GM13976 (cell line): ENCODE measurements around the gene PER3.
A peak's percentile ranks its signal among the peaks of the same experiment; 100 is the strongest.

Experiments used
- DNase-seq: peaks from one replicate; pipeline ENCODE4 v3.0.0; 2012; ENCODE audit warnings: low spot score
- in situ Hi-C: fragments of 300-500 bp; cut with MboI; formaldehyde crosslinking; loops from one replicate; pipeline ENCODE4 v1.12.0; 2022; ENCODE audit warnings: low sequenced_read_pairs, mixed read lengths, inconsistent platforms; ENCODE audit not compliant: unreplicated experiment
- TF ChIP-seq, protein P1 (sequence below): IDR thresholded peaks from 2 replicates; pipeline ENCODE4 v1.5.1; 2012; ENCODE audit warnings: borderline replicate concordance, mild to moderate bottlenecking; ENCODE audit not compliant: insufficient read depth; ENCODE audit errors: extremely low read depth, missing control alignments, control extremely low read depth

The PER3 gene

DNA sequence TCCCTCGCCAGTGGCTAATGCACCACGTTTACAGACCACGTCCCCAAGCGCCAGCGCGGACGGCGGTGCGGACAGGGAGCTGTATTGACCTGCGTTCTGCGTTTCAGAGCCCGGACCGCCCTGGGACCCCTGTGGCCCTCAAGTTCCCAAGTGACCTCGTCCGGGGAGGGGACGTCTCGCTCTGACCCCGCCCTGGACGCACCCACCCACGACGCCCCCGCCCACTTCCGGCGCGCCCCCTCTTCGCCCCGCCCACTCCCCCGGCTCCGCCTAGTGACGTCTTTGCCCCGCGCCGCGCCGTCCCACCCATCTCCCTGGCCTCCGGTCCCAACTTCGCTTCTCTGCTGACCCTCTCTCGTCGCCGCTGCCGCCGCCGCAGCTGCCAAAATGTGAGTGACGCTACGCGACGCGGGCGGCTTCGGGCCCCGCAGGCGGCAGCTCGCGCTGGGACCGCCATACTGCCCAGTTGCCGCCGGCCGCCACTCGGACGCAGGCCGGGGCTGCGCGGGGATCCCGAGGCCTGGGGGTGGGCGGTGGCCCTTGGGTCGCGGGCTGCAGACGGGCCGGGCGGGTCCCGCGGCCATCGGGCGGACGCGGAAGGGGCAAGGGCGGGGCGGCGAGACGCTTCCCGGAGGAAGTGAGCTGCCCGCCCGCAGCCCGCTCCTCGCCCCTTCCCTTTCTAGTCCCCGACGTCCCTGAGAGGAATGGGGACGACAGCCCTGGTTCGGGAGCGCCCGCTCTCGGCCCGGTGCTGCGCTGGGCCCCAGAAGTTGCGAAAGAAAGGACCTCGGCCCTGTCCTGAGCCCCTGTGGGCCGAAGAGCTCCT lies 12.9 kb upstream of the PER3 start, which contains the start of gene VAMP3:
Gene VAMP3 (plus strand): TSS at position 300 of the 826 bp plus-strand sequence. CDS start 88 bp downstream, at position 388.
- in situ Hi-C loops = no loop called here
- TF ChIP-seq, protein P1, sequence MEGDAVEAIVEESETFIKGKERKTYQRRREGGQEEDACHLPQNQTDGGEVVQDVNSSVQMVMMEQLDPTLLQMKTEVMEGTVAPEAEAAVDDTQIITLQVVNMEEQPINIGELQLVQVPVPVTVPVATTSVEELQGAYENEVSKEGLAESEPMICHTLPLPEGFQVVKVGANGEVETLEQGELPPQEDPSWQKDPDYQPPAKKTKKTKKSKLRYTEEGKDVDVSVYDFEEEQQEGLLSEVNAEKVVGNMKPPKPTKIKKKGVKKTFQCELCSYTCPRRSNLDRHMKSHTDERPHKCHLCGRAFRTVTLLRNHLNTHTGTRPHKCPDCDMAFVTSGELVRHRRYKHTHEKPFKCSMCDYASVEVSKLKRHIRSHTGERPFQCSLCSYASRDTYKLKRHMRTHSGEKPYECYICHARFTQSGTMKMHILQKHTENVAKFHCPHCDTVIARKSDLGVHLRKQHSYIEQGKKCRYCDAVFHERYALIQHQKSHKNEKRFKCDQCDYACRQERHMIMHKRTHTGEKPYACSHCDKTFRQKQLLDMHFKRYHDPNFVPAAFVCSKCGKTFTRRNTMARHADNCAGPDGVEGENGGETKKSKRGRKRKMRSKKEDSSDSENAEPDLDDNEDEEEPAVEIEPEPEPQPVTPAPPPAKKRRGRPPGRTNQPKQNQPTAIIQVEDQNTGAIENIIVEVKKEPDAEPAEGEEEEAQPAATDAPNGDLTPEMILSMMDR = no peak
- DNase-seq = peak; percentile 99

DNA sequence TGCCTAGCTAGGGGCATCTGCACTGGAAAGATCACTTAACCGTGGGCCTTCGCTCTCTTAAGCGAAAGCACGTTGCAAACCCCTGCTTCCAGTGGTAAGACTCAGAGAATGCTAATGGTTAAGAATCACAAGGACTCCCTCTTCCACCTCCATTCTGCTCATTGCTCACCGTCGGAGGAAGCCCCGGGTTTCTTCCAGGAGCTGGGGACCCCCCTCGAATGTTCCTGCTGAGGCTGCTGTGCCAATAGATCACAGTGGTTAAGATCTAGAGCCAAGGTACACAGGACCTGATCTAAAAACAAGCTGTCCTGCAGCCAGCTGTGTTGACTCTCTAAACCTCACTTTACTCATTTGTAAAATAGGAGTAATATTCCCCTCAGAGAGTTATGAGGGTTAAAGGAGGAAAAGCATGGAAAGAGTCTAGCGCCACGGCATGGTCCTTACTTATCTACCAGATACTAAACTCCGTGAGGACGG lies 12.2 kb upstream of the PER3 start:
- TF ChIP-seq, protein P1 = no peak
- in situ Hi-C loops = no loop called here
- DNase-seq = no peak

- DNase-seq = no peak
- TF ChIP-seq, protein P1 = no peak
- in situ Hi-C loops = no loop called here
Observed at GRCh38 chr1:7777591-7777990, 6.5 kb upstream of the PER3 start.

DNA sequence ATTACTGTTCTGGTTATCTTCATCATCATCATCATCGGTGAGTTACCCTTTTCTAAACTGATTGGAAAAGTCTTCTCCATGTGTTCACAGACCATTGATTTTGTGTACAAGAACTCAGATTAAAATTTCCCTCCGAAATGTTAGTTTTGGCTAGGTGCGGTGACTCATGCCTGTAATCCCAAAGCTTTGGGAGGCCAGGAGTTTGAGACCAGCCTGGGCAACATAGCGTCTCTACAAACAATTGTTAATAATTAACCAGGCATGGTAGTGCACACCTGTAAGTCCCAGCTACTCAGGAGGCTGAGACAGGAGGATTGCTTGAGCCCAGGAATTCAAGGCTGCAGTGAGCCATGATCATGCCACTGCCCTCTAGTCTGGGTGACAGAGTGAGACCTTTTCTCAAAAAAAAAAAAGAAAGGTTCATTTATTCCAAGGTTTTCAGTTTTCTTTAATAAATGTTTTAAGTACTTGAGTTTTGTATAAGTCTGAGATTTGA lies 5.9 kb upstream of the PER3 start:
- TF ChIP-seq, protein P1 = no peak
- DNase-seq = no peak
- in situ Hi-C loops = no loop called here

DNA sequence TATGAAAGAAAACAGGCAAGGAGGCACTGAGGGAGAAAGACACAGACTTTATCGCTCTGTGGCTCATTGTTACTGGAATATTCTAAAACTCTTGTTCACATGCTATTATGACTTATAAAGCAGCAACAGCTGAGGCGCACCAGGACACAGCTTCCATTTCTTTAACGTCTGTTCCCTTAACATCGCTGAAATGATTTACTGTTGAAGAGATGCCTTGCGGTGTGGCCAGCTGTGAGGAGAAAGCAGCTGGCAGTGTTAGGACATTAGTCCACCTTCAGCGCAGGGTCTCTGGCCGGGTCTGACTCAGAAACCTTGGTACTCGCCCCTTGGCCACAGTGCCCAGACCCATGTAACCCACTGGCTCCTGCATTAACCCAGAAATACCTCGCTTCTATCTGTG lies 3.1 kb upstream of the PER3 start:
- DNase-seq = no peak
- in situ Hi-C loops = no loop called here
- TF ChIP-seq, protein P1 = no peak

GRCh38 chr1:7781501-7781900 lies 2.6 kb upstream of the PER3 start:
- TF ChIP-seq, protein P1 = no peak
- in situ Hi-C loops = no loop called here

More at GRCh38 chr1:7781501-7781900, 2.6 kb upstream of the PER3 start:
- no peak for DNase-seq
